D721Med (cell line): Measurements from ENCODE around the gene HLX.

Source experiments
- DNase-seq: peaks from one replicate; pipeline ENCODE4 v3.0.0; 2011; ENCODE audit warnings: low spot score; ENCODE audit not compliant: insufficient read length
- FAIRE-seq: peaks from 2 replicates; lab custom pipeline; 2011; peaks lifted over from hg19 to GRCh38; lab: Jason Lieb, UNC
- CTCF ChIP-seq: IDR thresholded peaks from 2 replicates; pipeline ENCODE4 v1.5.1; 2012; ENCODE audit warnings: mild to moderate bottlenecking, control low read depth; ENCODE audit not compliant: insufficient read depth; ENCODE audit errors: missing control alignments

HLX gene

GRCh38 chr1:220908757-220909156, 29.5 kb downstream of the HLX start:
- DNase-seq (no peak), FAIRE-seq (no peak)
- TF ChIP-seq CTCF, result peak; percentile 79

- no peak for TF ChIP-seq CTCF
- no peak for DNase-seq
- FAIRE-seq, result no peak
Measured at GRCh38 chr1:220910021-220910420, 30.8 kb downstream of the HLX start.

- FAIRE-seq (no peak), DNase-seq (no peak)
- TF ChIP-seq CTCF, result no peak
Measured at GRCh38 chr1:220914283-220915116, 35.3 kb downstream of the HLX start.

GRCh38 chr1:220915117-220915440, 35.8 kb downstream of the HLX start:
- no peak for TF ChIP-seq CTCF
- DNase-seq (no peak), FAIRE-seq (no peak)

- FAIRE-seq (peak; percentile 89), DNase-seq (no peak)
- TF ChIP-seq CTCF, result no peak
Measured at GRCh38 chr1:220915954-220916353, 36.7 kb downstream of the HLX start.

- FAIRE-seq (no peak), DNase-seq (no peak)
- no peak for TF ChIP-seq CTCF
Measured at GRCh38 chr1:220917101-220917500, 37.9 kb downstream of the HLX start.

- peak; percentile 48 for FAIRE-seq
- TF ChIP-seq CTCF, result no peak
Measured at GRCh38 chr1:220917535-220918209, 38.4 kb downstream of the HLX start.

More at GRCh38 chr1:220917535-220918209, 38.4 kb downstream of the HLX start:
- no peak for DNase-seq
